GM19239 (cell line): Measurements from ENCODE around the gene AIFM3.

Experiments used
- DNase-seq: peaks from one replicate; pipeline ENCODE4 v3.0.0; 2011; ENCODE audit warnings: low spot score; ENCODE audit not compliant: insufficient read length
- FAIRE-seq: peaks from 2 replicates; lab custom pipeline; 2011; peaks lifted over from hg19 to GRCh38; lab: Jason Lieb, UNC

The AIFM3 gene

DNA sequence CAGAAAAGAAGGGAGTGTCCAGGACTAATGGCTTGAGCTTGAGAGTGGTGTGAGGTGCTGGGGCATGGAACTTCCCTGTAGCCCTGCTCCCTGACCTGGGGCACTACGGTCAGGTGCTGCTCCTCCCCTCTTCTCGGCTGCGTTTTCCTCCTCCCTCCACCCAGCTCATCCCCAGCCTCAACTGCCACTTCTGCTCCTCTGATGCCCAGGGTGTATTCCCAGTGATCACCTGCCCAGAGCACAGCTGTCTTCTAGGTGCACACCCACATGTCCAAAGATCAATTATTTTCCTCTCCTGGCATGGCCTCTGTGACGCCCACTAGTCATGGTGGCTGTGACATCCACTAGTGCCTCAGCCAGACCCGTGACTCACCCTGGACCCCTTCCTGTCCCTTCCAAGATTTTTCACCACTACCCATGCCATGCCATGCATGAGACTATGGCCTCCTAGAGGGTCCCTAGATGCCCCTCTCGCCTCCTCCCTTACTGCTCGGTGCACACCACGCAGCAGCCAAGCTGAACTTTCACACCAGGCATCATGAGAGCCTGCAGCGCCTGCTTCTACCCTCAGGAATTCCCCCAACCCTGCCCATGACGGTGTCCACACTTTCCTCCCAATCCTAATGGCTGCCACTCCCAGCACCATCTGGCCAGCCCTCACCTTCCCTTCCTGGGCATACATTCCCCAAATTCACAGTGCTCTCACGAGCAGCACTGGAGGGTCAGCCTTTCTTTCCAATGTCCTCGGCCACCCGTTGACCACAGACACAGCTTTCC lies 49.8 kb downstream of the AIFM3 start:
- FAIRE-seq: no peak
- DNase-seq: no peak

DNA sequence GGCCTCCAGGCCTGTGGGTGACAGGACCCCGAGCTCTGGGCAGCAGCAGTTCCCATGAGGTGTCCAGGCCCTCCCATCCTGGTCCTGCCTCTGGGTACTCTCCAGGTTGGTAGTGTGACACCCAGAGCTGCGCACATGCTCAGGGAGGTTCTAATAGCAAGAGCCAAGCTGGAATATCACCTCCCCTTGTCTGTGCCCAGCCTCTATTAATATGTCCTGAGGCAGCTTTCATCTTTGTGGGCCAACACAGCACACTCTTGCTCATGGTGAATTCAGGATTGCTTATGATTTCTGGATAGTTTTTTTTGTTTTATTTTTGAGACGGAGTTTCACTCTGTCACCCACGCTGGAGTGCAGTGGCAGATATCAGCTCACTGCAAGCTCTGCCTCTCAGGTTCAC lies 51.3 kb downstream of the AIFM3 start:
- DNase-seq (no peak), FAIRE-seq (no peak)

DNA sequence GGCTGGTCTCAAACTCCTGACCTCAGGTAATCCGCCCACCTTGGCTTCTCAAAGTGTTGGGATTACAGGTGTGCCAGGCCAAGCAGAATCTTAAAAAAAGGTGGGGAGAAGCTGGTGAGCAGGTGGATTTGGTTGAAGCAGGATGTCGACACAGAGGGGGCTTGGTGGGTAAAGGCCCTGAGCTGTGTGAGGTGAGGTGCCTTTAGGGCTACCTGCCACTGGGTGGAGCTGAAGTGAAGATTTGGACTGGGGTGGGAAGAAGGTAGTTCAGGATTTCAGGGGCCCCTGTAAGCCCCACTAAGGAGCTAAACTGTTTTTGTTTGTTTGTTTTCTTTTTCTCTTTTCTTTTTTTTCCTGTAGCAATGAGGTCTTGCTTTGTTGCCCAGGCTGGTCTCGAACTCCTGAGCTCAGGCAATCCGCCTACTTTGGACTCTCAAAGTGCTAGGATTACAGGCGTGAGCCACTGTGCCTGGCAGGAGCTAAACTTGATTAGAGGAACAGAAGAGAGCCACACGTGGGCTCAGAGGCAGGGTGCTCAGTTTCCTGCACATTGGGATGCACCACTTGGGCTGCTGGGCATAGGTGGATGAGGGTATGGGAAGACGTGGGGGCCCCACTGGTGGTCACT lies 53.9 kb downstream of the AIFM3 start:
- peak; percentile 53 for DNase-seq
- no peak for FAIRE-seq

DNA sequence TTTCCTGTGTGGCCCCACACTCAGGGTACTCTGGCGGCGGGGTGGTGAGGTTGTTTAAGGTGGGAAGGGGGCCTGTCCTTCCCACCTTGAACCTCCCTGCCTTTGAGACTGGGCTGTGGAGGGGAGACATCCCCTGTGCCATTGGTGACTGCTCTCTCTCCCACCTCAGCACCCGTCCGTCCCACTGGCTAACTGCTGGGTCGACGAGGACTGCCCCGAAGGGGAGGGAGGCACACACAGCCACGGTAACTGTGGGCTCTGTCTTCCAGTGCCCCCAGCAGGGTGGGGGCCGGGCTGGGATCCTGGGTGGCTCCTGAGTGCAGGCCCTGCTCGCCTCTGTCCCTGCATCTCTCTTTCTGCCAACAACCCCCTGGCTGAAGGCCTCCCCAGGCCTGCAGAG lies 55.5 kb downstream of the AIFM3 start:
- FAIRE-seq: no peak

DNA sequence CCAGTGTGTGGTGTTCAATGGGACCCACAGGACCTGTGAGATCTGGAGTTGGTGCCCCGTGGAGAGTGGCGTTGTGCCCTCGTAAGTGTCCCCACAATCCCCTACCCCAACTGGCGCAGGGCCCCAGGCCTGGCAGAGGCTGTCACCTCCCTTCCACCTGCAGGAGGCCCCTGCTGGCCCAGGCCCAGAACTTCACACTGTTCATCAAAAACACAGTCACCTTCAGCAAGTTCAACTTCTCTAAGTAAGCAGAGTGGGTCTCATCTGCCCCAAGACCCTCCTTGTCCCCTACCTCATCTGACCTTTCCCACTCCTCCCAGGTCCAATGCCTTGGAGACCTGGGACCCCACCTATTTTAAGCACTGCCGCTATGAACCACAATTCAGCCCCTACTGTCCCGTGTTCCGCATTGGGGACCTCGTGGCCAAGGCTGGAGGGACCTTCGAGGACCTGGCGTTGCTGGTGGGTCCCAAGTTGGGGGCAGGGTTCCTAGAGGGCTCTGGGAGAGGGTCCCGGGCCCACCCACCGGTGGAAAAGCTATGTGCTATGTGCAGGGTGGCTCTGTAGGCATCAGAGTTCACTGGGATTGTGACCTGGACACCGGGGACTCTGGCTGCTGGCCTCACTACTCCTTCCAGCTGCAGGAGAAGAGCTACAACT lies 56.0 kb downstream of the AIFM3 start:
- FAIRE-seq (no peak), DNase-seq (no peak)

More for the DNA sequence above, 55.5 kb downstream of the AIFM3 start:
- DNase-seq: no peak

DNA sequence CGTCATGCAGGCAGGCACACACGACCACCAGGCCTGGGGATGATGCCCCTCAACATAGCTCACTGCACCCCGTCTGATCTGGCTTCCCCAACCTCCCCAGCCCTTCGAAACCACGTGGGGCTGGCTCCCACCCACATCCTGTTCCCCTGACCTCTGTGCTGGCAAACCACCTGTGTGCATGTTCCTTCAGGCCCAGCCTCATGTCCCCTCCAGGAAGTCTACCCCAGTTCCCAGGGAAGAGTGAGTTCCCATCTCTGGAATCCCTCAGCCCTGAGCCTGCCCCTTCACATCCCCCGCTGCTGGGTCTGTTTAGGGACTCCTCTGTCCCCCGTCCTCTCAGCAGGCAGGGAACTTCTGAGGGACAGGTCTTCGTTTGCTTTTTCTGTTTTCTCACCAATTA lies 58.2 kb downstream of the AIFM3 start:
- no peak for FAIRE-seq
- DNase-seq: no peak

- no peak for FAIRE-seq
- DNase-seq: no peak
Measured at GRCh38 chr22:21025763-21026755, 59.0 kb downstream of the AIFM3 start.

DNA sequence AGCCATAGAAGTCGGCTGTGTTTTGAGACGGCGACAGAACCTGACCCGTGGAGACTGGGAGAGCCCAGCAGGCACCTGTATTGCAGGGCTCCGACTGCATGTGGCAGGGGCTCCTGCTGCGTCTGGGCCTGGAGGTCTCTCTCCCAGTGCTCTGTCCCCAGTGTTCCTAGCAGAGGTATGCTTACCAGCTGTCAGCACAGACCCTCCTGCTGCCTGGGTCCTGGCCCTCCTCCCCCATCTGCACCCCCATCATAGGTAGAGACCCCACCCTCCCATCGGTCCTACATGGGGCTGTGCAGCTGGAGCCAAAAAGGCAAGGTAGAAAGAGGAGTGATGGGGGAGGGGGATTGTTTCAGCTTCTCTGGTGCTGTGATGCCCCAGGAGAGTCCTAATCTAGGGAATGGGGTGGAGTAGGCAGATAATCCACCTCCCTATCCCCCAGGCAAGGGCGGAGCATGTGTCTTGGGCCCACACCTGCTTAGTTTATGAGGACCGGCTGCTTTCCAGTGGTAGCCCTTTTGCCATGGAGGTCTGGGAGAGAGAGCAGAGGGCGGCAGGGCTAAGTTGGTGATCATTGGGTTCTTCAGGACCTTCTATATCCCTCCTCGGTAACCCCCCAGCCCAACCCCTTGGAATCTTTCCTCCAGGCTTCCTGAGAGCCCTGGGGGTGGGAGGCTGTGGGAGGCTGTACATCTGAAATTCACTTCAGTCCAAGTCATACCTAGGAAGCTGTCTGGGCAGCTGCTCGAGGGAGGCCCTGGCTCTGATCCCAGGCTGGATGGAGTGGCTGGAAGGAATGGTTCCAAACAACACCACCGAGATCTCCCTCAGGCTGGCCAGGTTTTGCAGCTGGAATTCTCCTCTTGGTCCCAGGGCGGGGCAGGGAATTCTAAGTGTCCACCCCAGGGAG lies 60.0 kb downstream of the AIFM3 start:
- FAIRE-seq (no peak), DNase-seq (no peak)

DNA sequence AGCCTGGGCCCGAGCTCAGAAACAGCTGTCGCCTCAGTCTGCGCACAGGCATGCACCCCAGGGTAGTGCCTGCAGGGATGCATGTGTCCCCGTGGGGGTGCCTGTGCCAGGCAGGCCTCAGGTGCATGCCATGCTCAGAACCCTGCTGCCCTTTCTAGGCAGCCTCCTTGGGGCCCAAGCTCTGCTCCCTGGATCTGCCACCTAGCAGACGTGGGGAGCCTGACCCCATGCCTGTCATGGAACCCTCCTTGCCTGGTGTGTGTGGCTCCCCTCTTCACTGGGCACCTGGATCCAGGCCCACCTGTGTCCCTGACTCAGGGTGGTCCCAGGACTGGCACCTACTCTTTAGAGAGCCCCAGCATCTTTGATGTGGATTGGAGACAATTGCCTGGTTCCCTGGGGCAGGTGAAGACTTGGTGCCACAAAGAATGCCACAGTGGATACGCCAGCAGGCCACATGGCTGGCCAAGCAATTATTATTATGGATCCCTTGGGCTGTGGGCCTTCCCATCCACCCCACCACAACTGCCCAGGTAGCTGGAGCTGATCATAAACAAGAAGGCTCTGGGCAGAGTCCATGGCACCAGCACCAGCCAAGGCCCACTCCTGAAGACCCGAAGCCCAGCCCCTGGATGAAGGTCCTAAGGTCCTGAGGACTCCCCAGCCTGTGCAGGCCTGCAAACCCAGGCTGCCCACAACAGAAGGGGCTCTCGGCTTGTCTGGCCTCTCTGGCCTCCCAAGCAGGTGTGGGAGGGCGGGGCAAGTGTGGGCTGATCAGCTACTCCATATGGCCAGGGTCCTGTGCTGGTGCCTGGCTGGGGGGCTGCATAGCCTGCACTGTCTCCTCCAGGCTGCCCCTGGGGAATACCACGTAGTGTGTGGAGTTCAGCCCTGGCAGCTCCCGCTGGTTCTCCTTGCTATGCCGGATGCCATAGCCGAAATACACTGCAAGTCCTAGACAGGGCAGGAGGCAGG lies 61.5 kb downstream of the AIFM3 start:
- FAIRE-seq: no peak
- DNase-seq: no peak

DNA sequence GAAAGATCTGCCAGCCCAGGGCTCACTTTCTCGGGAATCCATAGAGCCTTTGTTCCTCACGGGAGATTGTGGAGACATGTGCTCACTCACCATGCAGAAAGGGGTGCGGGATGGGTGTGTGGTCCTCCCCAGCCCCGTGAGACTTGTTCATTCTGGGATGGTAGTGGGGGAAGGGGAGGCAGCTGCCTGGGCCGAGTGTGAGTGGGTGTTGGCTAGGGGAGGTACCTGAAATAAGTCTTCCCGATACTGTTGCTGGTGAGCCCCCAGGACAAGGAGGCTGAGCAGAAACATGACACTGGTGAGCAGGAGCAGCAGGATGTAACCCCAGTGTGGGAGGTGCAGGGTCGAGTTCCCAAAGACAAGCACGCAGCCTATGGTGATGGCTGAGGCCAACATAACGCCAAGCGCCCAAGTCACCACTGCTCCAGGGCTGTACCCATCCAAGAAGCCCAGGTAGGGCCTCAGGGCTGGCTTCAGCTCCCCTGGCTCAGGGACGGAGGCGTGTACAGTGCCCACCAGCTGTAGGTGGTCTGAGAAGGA lies 62.5 kb downstream of the AIFM3 start:
- no peak for DNase-seq
- no peak for FAIRE-seq

GRCh38 chr22:21030032-21030431 lies 63.0 kb downstream of the AIFM3 start:
- no peak for DNase-seq

More at GRCh38 chr22:21030032-21030431, 63.0 kb downstream of the AIFM3 start:
- no peak for FAIRE-seq
